ENCODE data around the gene RIMS4. TPM values are rescaled to one million over a fixed set of nuclear protein-coding genes. Genes with fewer than 3 reads are reported as not detected.

RIMS4 gene
- total and polyA plus RNA-seq, 10 of the 15 experiments (the other 5 are each of a cell fraction or from before 2014, with no cell fraction given): under 0.01 to 0.07 (median 0.05) TPM; not detected in 5

GRCh38 chr20:44743916-44744655 is 66.3 kb downstream of the RIMS4 start (continued):
- TF ChIP-seq ZBTB4 (CRISPR knock-in tag; IDR thresholded peaks at IDR 0.05): no peak
- no peak for TF ChIP-seq ZSCAN29 (IDR thresholded peaks at IDR 0.05)

- DNase-seq (ENCODE audit: low read depth, low spot score) (no peak), FAIRE-seq (no peak), ATAC-seq (no peak)
- Histone ChIP-seq H3K27ac (ENCODE audit: control insufficient read depth, insufficient read depth) (no peak overlapping the region), H3K27me3 (replicated peaks in 1 of 2; ENCODE audit: control insufficient read depth in 2 of 2, insufficient read depth in 2 of 2, low read length in 1 of 2) (peaks cover 3 to 14% of the 10 kb centered on the region in 2 experiments; a peak in 3 of 4 replicates), H3K36me3 (ENCODE audit: control insufficient read depth in 2 of 2, insufficient read depth in 2 of 2, low read length in 1 of 2) (no peaks in the 10 kb centered on the region), H3K4me3 (no peak overlapping the region), H3K4me1 (ENCODE audit: control insufficient read depth, insufficient read depth, low read length) (no peaks in the 10 kb centered on the region), H3K79me2 (ENCODE audit: control insufficient read depth, insufficient read depth, low read length) (no peaks in the 10 kb centered on the region), H4K20me1 (ENCODE audit: control insufficient read depth, insufficient read depth) (no peaks in the 10 kb centered on the region; the same call in 1 of the 2 replicates), H3K9ac (ENCODE audit: control insufficient read depth, insufficient read depth, low read length) (no peak overlapping the region), H3K4me2 (ENCODE audit: control insufficient read depth, insufficient read depth) (no peak overlapping the region), H2AFZ (ENCODE audit: control insufficient read depth, low read depth, low read length) (no peak overlapping the region), H3K9me3 (replicated peaks; ENCODE audit: control insufficient read depth, insufficient read depth, low read length) (no peaks in the 10 kb centered on the region)
- intact Hi-C loops (cut with micrococcal nuclease; ENCODE audit: unreplicated experiment): no loop called here
- POLR2A ChIA-PET: no interaction called here
- SMC1A ChIA-PET (ENCODE audit: uncharacterized antibody, unreplicated experiment): no interaction called here
- in situ Hi-C loops (cut with MboI): loop anchor here (10.0 kb wide), 1 partner anchor 122 kb away; no protein-coding TSS in a partner anchor
- no TSS peak for BruUV-seq (replicated peaks)
- RAD21 ChIA-PET (ENCODE audit: unreplicated experiment): no interaction called here
- CTCF ChIA-PET: interaction anchor here (0.7 kb wide), 1 partner anchor 58 kb away, joined by 4 read pairs; no protein-coding TSS in a partner anchor
- 8% methylated on average over 7 of the region's 7 CpGs for WGBS (ENCODE audit: insufficient coverage, insufficient replicate concordance, low lambda C conversion rate, missing lambda C conversion rate)
- TF ChIP-seq ATF3 (IDR thresholded peaks at IDR 0.05; ENCODE audit: borderline replicate concordance, extremely low read depth, low read depth, low read length): no peak
- TF ChIP-seq SPI1 (IDR thresholded peaks at IDR 0.05; ENCODE audit: borderline replicate concordance, insufficient read depth, low read depth, low read length): no peak
- TF ChIP-seq ZZZ3 (IDR thresholded peaks at IDR 0.05; ENCODE audit: control insufficient read depth, insufficient read length, low read depth): no peak
- no peak for TF ChIP-seq RBBP5 (conservative IDR thresholded peaks at IDR 0.05)
- TF ChIP-seq REST (IDR thresholded peaks at IDR 0.05; ENCODE audit: low read depth, low read length): no peak
- TF ChIP-seq SREBF1 (IDR thresholded peaks at IDR 0.05; ENCODE audit: low read length): no peak
- TF ChIP-seq BRCA1 (IDR thresholded peaks at IDR 0.05; ENCODE audit: low read depth, low read length): no peak
- TF ChIP-seq SRF (IDR thresholded peaks at IDR 0.05; ENCODE audit: low read depth in 2 of 2, low read length in 2 of 2): no peak
- no peak for TF ChIP-seq RB1 (IDR thresholded peaks at IDR 0.05; ENCODE audit: borderline replicate concordance)
- TF ChIP-seq RAD21 (IDR thresholded peaks at IDR 0.05; ENCODE audit: insufficient read depth, low read depth, low read length): no peak
- no peak for TF ChIP-seq TAF1 (IDR thresholded peaks at IDR 0.05; ENCODE audit: borderline replicate concordance, low read depth, low read length)
Observed at GRCh38 chr20:44743080-44743701, 67.2 kb downstream of the RIMS4 start.
